Mesothelial cell of epicardium (in vitro differentiated cells): ENCODE data around the gene WNT7B. TPM values are rescaled to one million over a fixed set of nuclear protein-coding genes. Genes with fewer than 3 reads are reported as not detected.

ENCODE experiments used
- DNase-seq, 2 experiments: peaks; one replicate each; pipeline ENCODE4 v3.0.0; 2021; ENCODE audit warnings: low spot score in 2 of 2; ENCODE audit not compliant: unreplicated experiment in 2 of 2
- H3K27ac Mint-ChIP-seq: 2 replicates; pipeline ENCODE4 v1.8.0; 2021; ENCODE audit warnings: mixed read lengths
- H3K27me3 Mint-ChIP-seq: 2 replicates; pipeline ENCODE4 v1.8.0; 2021; ENCODE audit warnings: low read depth, mixed read lengths
- H3K36me3 Mint-ChIP-seq: 2 replicates; pipeline ENCODE4 v1.8.0; 2021; ENCODE audit warnings: mixed read lengths
- H3K4me1 Mint-ChIP-seq: 2 replicates; pipeline ENCODE4 v1.8.0; 2021; ENCODE audit warnings: mixed read lengths
- H3K4me3 Mint-ChIP-seq: 2 replicates; pipeline ENCODE4 v1.8.0; 2021; ENCODE audit warnings: mild to moderate bottlenecking, moderate library complexity, mixed read lengths
- H3K9me3 Mint-ChIP-seq: 2 replicates; pipeline ENCODE4 v1.8.0; 2021; ENCODE audit warnings: mixed read lengths
- total RNA-seq: library from RNA; stranded (reverse); gene quantifications from 3 replicates; pipeline ENCODE4 v1.2.1, GENCODE V29; 2021
- TF ChIP-seq, protein P1 (sequence below): fragments of 200-600 bp; sonication (generic); IDR thresholded peaks from one replicate; pipeline ENCODE4 v1.5.0; 2021; ENCODE audit warnings: antibody characterized with exemption; ENCODE audit not compliant: unreplicated experiment

Gene WNT7B
- total RNA-seq, 1 donor from 2014 or later = 12.0 TPM

DNA sequence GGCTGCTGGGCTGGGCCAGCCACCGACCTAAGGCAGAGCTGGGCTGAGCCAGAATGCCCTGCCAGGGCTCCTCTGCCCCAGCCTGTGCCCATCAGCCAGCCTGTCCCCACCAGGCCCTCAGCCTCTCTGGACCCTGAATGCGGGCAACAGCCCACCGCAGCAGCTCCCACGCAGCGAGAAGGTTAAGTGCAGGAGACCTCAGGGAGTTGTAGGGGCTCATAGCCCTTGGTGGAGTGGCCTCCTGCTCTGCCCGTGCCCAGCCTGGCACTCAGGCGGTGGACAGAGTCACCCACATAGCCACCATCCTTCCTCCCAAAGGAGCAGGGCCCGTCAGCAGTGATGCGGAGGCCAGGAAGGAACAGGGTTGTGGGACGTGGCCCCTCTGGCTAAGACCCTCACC lies 19.1 kb downstream of the WNT7B start:
- no peak overlapping the region for H3K27ac Mint-ChIP-seq
- H3K4me3 Mint-ChIP-seq = no peak overlapping the region
- TF ChIP-seq, protein P1, sequence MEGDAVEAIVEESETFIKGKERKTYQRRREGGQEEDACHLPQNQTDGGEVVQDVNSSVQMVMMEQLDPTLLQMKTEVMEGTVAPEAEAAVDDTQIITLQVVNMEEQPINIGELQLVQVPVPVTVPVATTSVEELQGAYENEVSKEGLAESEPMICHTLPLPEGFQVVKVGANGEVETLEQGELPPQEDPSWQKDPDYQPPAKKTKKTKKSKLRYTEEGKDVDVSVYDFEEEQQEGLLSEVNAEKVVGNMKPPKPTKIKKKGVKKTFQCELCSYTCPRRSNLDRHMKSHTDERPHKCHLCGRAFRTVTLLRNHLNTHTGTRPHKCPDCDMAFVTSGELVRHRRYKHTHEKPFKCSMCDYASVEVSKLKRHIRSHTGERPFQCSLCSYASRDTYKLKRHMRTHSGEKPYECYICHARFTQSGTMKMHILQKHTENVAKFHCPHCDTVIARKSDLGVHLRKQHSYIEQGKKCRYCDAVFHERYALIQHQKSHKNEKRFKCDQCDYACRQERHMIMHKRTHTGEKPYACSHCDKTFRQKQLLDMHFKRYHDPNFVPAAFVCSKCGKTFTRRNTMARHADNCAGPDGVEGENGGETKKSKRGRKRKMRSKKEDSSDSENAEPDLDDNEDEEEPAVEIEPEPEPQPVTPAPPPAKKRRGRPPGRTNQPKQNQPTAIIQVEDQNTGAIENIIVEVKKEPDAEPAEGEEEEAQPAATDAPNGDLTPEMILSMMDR = no peak
- peaks cover 2% of the 10 kb centered on the region for H3K27me3 Mint-ChIP-seq
- no peaks in the 10 kb centered on the region for H3K9me3 Mint-ChIP-seq
- H3K4me1 Mint-ChIP-seq = peaks cover 39% of the 10 kb centered on the region
- H3K36me3 Mint-ChIP-seq = no peaks in the 10 kb centered on the region
- DNase-seq = no peak

DNA sequence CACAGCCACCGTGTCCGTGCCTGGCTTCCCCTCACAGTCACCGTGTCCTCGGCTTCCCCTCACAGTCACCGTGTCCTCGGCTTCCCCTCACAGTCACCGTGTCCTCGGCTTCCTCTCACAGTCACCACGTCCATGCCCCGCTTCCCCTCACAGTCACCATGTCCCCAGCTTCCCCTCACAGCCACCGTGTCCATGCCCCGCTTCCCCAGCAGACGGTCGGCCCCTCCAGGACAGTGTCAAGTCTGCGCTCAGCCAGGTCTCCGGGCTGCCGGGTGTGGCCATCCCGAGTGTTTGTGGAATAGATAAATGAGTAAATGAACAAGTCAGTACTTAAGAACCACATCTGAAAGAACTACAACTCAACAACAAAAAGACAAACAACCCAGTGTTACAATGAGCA lies 23.8 kb downstream of the WNT7B start:
- Mint-ChIP-seq H3K36me3 (no peaks in the 10 kb centered on the region), H3K9me3 (no peaks in the 10 kb centered on the region), H3K4me1 (peaks cover 10% of the 10 kb centered on the region), H3K27ac (no peak overlapping the region), H3K27me3 (peaks cover 2% of the 10 kb centered on the region), H3K4me3 (no peak overlapping the region)
- TF ChIP-seq, protein P1 = no peak
- DNase-seq = no peak

DNA sequence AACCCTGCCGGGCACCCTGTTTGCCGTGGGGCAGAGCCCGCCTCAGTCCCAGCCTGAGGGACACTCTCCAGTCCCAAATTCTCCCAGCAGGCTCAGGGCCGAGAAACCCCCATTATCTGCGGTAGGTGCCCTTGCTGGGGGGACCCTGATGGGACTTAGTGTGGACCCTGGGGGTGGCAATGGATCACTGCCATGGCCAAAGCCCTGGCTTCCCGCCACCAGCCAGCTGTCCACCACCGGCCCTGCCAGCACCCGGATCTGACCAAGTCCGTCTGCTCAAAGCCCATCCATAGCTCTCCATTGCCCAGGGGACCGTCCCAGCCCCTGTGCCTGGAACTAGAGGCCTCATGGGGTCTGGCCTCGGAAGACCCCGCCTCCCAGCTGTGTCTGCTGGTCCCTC lies 24.4 kb downstream of the WNT7B start:
- TF ChIP-seq, protein P1 = no peak
- DNase-seq = no peak

DNA sequence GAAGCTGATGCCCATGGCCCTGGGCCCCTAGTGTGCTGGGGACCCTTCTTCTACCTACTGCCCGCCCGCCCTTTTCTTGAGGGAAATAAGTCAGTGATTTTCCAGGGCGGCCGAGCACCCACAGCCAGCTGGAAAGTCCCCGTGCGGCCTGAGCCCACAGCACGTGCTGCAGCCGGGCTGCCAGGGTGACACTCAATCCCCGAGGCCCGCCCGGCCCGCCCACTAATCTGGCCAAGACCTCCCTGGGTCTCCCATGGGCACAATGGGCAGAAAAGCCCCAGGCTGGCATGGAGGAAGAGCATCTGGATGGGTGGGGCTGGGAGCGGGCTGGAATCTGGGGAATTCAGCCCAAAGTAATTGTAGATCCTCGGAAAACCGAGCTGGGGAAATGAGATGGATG lies 24.8 kb downstream of the WNT7B start:
- Mint-ChIP-seq H3K27ac (no peak overlapping the region), H3K4me3 (no peak overlapping the region), H3K4me1 (peaks cover 10% of the 10 kb centered on the region), H3K27me3 (peaks cover 2% of the 10 kb centered on the region), H3K9me3 (no peaks in the 10 kb centered on the region), H3K36me3 (no peaks in the 10 kb centered on the region)
- DNase-seq = no peak
- TF ChIP-seq, protein P1 = no peak

More for the DNA sequence above, 24.4 kb downstream of the WNT7B start:
- H3K4me3 Mint-ChIP-seq = no peak overlapping the region
- H3K27me3 Mint-ChIP-seq = peaks cover 2% of the 10 kb centered on the region
- no peak overlapping the region for H3K27ac Mint-ChIP-seq
- peaks cover 10% of the 10 kb centered on the region for H3K4me1 Mint-ChIP-seq
- no peaks in the 10 kb centered on the region for H3K36me3 Mint-ChIP-seq
- H3K9me3 Mint-ChIP-seq = no peaks in the 10 kb centered on the region

DNA sequence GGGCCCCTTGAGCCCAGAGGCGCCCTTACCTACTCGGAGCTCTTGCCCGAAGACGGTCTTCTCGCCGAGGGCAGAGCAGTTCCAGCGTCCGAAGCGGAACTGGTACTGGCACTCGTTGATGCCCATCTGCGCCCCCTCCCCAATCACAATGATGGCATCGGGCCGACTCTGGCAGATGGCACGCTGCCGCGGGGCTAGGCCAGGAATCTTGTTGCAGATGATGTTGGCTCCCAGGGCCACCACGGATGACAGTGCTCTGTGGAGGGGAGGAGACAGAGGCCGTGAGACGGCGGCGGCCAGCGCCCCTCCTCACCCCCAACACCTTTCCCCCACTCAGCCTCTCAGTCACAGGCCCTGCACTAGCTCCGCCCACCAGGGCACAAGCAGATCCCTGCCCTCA lies 27.1 kb downstream of the WNT7B start:
- peaks cover 2% of the 10 kb centered on the region for H3K27me3 Mint-ChIP-seq
- no peaks in the 10 kb centered on the region for H3K9me3 Mint-ChIP-seq
- DNase-seq = no peak
- H3K4me1 Mint-ChIP-seq = no peaks in the 10 kb centered on the region
- no peak overlapping the region for H3K27ac Mint-ChIP-seq
- TF ChIP-seq, protein P1 = no peak
- H3K4me3 Mint-ChIP-seq = no peak overlapping the region
- H3K36me3 Mint-ChIP-seq = no peaks in the 10 kb centered on the region

DNA sequence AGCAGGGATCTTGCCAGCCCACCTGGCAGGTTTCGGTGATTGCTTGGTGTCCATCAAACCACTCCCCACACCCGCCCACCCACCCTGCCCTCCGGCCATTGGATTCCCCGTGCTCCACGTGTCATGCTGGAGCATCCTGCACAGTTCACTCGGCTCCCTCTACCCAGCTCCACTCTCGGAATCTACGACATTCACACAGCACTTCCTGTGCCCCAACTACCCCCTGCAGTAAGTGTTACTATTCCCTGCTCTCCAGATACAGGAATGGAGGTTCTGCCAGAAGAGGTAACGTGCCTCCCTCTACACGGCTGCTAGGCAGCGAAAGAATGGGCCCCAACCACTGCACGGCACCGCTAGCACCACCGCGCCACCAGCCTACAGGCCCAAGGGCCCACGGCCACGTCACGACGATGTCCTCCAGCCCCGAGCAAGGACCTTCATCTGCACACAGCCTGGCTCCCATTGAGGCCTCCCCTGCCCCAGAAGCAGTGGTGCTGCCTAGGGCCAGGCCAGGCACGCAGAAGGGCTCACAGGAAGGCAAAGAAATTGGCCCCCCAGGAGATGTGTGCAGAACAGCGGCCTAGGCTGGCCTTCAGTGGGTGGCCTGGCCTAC lies 27.6 kb downstream of the WNT7B start:
- Mint-ChIP-seq H3K36me3 (no peaks in the 10 kb centered on the region), H3K9me3 (no peaks in the 10 kb centered on the region), H3K4me3 (no peak overlapping the region), H3K4me1 (no peaks in the 10 kb centered on the region), H3K27me3 (peaks cover 2% of the 10 kb centered on the region), H3K27ac (no peak overlapping the region)
- TF ChIP-seq, protein P1 = no peak
- DNase-seq = no peak
